Daoy (cell line): Measurements from ENCODE around the gene TMPRSS6. TPM values are rescaled to one million over a fixed set of nuclear protein-coding genes. Genes with fewer than 3 reads are reported as not detected.

ENCODE experiments used
- total RNA-seq: library from RNA; depleted of rRNA; stranded (reverse); fragments of >200 nt; shearing (Covaris generic); gene quantifications from 2 replicates; pipeline ENCODE4 v1.2.3, GENCODE V29; 2014; rRNA removed

TMPRSS6 gene
- total RNA-seq, 1 experiment from 2014 or later: not detected

Other genes starting within 250 kb of the TMPRSS6 start
- gene NCF4, start 248.7 kb downstream of the TMPRSS6 start, total RNA-seq: 0.23 and 1.7 TPM in 2 replicates
- gene CSF2RB, start 196.1 kb downstream of the TMPRSS6 start, total RNA-seq: not detected in 2 replicates
- gene TST, start 90.3 kb downstream of the TMPRSS6 start, total RNA-seq: 27.6 and 30.8 TPM in 2 replicates
- 66.4 and 67.3 TPM in 2 replicates for gene MPST, start 90.0 kb downstream of the TMPRSS6 start, total RNA-seq
- 20.6 and 20.8 TPM in 2 replicates for gene KCTD17, start 58.0 kb downstream of the TMPRSS6 start, total RNA-seq
- not detected in 2 replicates for gene IL2RB, start 40.2 kb upstream of the TMPRSS6 start, total RNA-seq
- 0.30 and 0.34 TPM in 2 replicates for gene C1QTNF6, start 78.5 kb upstream of the TMPRSS6 start, total RNA-seq
- not detected in 2 replicates for gene SSTR3, start 102.8 kb upstream of the TMPRSS6 start, total RNA-seq
- 40.5 and 59.0 TPM in 2 replicates for gene RAC2, start 134.6 kb upstream of the TMPRSS6 start, total RNA-seq
- 1.7 and 8.2 TPM in 2 replicates for gene CYTH4, start 172.8 kb upstream of the TMPRSS6 start, total RNA-seq